ENCODE data around the gene SH3PXD2B. TPM values are rescaled to one million over a fixed set of nuclear protein-coding genes. Genes with fewer than 3 reads are reported as not detected.
"Not testable (repeated sequence)": the region's sequence is repeated elsewhere in the genome, so short reads cannot be mapped to it uniquely, and the experiment has no call there.

SH3PXD2B gene
- total RNA-seq, 4 donors from 2014 or later: 13.7 to 27.1 (median 21.1) TPM

DNA sequence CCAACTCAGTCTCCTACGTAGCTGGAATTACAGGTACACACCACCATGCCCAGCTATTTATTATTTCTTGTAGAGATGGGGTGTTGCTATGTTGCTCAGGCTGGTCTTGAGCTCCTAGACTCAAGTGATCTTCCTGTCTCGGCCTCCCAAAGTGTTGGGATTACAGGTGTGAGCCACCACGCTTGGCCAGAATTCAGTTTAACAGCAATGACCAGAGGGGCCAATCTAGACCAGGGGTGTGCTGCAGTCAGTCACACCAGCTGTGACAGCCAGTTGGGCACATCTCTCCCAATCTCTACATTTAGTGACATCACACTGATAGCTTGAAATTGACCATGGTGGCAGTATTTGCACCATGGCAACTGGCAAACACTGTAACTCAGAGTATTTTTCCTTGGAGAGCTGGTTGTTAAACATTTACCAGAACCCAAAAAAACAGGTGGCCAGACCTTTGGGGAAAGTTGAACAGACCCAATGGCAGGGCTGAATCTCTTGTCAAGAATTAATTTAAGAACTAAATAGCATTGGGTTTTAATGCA, 103.0 kb downstream of the SH3PXD2B start:
- no peak for DNase-seq
- Histone ChIP-seq H3K4me3 (replicated peaks in 1 of 3) (no peak overlapping the region), H3K9me3 (no peaks in the 10 kb centered on the region), H3K36me3 (peaks cover 16 to 39% of the 10 kb centered on the region in 2 donors), H3K4me1 (no peaks in the 10 kb centered on the region), H3K27ac (no peak overlapping the region), H3K27me3 (no peaks in the 10 kb centered on the region)
- 100% methylated on average over 3 of the region's 3 CpGs for WGBS, 2 donors
- TF ChIP-seq POLR2A (IDR thresholded peaks at IDR 0.05): no peak
- TF ChIP-seq, protein P1, sequence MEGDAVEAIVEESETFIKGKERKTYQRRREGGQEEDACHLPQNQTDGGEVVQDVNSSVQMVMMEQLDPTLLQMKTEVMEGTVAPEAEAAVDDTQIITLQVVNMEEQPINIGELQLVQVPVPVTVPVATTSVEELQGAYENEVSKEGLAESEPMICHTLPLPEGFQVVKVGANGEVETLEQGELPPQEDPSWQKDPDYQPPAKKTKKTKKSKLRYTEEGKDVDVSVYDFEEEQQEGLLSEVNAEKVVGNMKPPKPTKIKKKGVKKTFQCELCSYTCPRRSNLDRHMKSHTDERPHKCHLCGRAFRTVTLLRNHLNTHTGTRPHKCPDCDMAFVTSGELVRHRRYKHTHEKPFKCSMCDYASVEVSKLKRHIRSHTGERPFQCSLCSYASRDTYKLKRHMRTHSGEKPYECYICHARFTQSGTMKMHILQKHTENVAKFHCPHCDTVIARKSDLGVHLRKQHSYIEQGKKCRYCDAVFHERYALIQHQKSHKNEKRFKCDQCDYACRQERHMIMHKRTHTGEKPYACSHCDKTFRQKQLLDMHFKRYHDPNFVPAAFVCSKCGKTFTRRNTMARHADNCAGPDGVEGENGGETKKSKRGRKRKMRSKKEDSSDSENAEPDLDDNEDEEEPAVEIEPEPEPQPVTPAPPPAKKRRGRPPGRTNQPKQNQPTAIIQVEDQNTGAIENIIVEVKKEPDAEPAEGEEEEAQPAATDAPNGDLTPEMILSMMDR (IDR thresholded peaks at IDR 0.05): no peak
- intact Hi-C loops (cut with DNase I): no loop called here

DNA sequence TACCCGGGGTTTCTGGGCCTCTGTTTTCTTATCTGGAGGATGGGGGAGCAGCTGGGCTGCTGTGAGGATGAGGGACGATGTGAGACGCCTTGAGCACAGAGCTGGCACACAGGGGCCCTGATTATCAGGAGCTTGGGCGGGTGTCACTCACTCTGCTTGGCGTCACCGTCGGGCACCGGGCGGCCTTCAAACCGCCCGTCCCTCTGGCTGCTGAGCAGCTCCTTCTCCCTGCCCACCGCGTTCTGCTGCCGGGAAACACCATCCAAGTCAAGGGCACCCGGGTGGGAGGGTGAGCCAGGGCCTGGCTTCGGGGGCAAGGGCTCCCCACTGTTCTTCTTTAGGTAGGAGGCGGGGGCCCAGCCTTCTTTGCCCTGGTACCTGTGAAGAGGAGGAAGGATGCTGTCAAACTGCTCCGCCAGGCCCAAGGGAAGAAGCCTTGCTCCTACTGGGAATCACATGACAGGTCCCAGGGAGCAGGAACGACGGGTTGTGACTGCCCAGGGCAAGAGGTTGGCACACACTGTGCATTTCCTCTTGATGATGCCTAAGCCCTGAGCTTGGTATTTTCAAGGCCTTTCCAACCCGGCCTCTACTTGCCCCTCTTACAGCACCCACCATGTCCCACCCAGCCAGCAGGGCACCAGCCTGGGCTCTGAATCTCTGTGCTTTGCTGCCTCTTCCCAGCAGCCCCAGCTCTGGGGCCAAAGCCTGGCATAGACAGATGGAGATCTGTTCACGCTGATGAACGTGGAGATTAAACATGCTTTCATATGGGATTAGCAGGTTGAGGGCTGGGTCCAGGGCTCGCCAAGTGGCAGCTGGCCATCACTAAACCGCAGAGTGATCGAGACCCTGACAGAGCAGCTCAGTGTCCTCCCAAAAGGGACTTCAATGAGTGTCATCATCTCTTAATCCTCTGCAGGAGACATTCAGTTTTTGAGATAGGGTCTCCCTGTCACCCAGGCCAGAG, 103.8 kb downstream of the SH3PXD2B start:
- H3K27ac ChIP-seq: no peak overlapping the region
- WGBS, 2 donors: 91 to 92% methylated on average over 11 to 26 of the region's 26 CpGs
- no peaks in the 10 kb centered on the region for H3K9me3 ChIP-seq
- peaks cover 16 to 40% of the 10 kb centered on the region in 2 donors for H3K36me3 ChIP-seq
- H3K4me1 ChIP-seq: no peaks in the 10 kb centered on the region
- TF ChIP-seq, protein P1 (IDR thresholded peaks at IDR 0.05): no peak
- TF ChIP-seq POLR2A (IDR thresholded peaks at IDR 0.05): no peak
- no peaks in the 10 kb centered on the region for H3K27me3 ChIP-seq
- DNase-seq: no peak
- intact Hi-C loops (cut with DNase I): no loop called here
- H3K4me3 ChIP-seq (replicated peaks in 1 of 3): no peak overlapping the region

DNA sequence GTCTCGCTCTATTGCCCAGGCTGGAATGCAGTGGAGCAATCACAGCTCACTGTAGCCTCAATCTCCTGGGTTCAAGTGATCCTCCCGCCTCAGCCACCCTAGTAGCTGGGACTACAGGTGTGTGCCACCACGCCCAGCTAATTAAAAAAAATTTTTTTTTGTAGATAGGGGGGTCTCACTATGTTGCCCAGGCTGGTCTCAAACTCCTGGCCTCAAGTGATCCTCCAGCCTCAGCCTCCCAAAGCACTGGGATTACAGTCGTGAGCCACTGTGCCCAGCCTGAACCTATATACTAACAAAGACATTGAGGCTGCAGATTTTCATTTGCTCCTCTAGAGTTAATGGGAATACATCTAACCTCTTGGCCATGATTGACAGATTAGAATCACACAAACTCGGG, 105.6 kb downstream of the SH3PXD2B start:
- peaks cover 16 to 40% of the 10 kb centered on the region in 2 donors for H3K36me3 ChIP-seq
- 85 to 89% methylated on average over 5 of the region's 5 CpGs for WGBS, 2 donors

DNA sequence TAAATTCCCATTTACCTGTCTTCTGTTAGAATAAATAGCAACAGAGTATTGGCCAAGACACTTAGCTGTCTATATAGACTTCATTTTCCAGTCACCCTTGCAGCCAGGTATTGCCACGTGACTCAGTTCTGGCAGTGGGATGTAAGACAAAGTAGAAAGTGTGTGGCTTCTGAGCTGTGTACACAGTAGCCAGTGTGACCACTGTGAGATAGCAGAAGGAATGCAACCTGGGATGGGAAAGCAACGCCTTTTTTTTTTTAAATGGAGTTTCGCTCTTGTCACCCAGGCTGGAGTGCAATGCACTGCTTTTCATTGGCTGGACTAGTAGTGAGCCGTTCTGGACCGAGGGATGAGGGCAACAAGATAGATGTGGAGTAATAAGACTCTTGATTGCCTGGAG, 106.2 kb downstream of the SH3PXD2B start:
- intact Hi-C loops (cut with DNase I): no loop called here
- TF ChIP-seq, protein P1 (IDR thresholded peaks at IDR 0.05): no peak
- no peak for TF ChIP-seq POLR2A (IDR thresholded peaks at IDR 0.05)
- Histone ChIP-seq H3K4me3 (replicated peaks in 1 of 3) (no peak overlapping the region), H3K27me3 (no peaks in the 10 kb centered on the region), H3K9me3 (no peaks in the 10 kb centered on the region), H3K27ac (no peak overlapping the region), H3K36me3 (peaks cover 16 to 38% of the 10 kb centered on the region in 2 donors), H3K4me1 (no peaks in the 10 kb centered on the region)
- DNase-seq: no peak
- 91 to 92% methylated on average over 5 of the region's 5 CpGs for WGBS, 2 donors

More for the DNA sequence above, 105.6 kb downstream of the SH3PXD2B start:
- H3K4me3 ChIP-seq (replicated peaks in 1 of 3); H3K27me3 ChIP-seq; DNase-seq; intact Hi-C loops (cut with DNase I); H3K9me3 ChIP-seq; H3K4me1 ChIP-seq; H3K27ac ChIP-seq: not testable (repeated sequence)

DNA sequence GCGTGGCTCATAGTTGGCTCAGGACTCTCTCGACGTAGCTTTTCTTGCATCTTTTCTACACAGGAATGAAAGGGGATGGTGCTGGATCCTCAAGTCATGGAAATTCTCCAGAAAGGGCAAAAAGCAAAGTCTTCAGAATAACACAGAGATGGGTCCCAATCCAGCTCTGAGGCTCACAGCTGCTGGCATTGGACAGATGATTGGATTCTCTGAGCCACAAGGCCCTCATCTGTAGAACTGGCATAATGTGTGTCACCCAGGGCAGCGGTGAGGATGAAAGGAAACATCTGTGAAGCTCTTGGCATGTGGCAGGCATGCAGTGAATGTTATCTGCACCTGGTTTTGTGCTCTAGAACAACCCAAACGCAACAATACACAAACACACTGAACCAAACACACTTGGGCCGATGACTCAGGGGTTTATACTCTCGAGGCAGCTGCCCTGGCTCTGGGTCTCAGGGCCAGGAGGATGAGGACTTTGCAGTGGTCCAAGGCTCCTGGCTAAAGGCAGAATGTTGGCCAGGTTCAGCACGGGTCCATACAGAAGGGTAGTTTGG, 106.8 kb downstream of the SH3PXD2B start:
- Histone ChIP-seq H3K4me3 (replicated peaks in 1 of 3) (no peak overlapping the region), H3K36me3 (peaks cover 16 to 34% of the 10 kb centered on the region in 2 donors), H3K4me1 (no peaks in the 10 kb centered on the region), H3K27ac (no peak overlapping the region), H3K9me3 (no peaks in the 10 kb centered on the region), H3K27me3 (no peaks in the 10 kb centered on the region)
- intact Hi-C loops (cut with DNase I): no loop called here
- no peak for DNase-seq
- WGBS, 2 donors: 85 to 87% methylated on average over 7 to 8 of the region's 8 CpGs
- no peak for TF ChIP-seq POLR2A (IDR thresholded peaks at IDR 0.05)
- TF ChIP-seq, protein P1 (IDR thresholded peaks at IDR 0.05): no peak

All from thyroid gland (tissue), 4 donors.